ENCODE results near the gene MSRB1.
"Not testable (repeated sequence)": the region's sequence is repeated elsewhere in the genome, so short reads cannot be mapped to it uniquely, and the experiment has no call there.

GRCh38 chr16:1920122-1920521, 22.9 kb downstream of the MSRB1 start:
- TF ChIP-seq CTCF (IDR thresholded peaks at IDR 0.05; ENCODE audit: low read depth, low read length, poor library complexity, severe bottlenecking); EZH2phosphoT487 (IDR thresholded peaks at IDR 0.05; ENCODE audit: borderline replicate concordance, low read length): not testable (repeated sequence)

Data from DOHH2 (cell line).